ENCODE results near the gene NAALAD2. TPM values are rescaled to one million over a fixed set of nuclear protein-coding genes. Genes with fewer than 3 reads are reported as not detected.

Gene NAALAD2
- total RNA-seq, 2 donors from 2014 or later: 3.3 to 8.8 TPM

GRCh38 chr11:90100431-90100830, 34.0 kb upstream of the NAALAD2 start:
- H3K9me3 Mint-ChIP-seq: peaks cover under 1% of the 10 kb centered on the region

GRCh38 chr11:90113541-90113940, 20.9 kb upstream of the NAALAD2 start:
- H3K36me3 Mint-ChIP-seq (ENCODE audit: low read depth): no peaks in the 10 kb centered on the region
- no peak overlapping the region for H3K4me3 Mint-ChIP-seq

More at GRCh38 chr11:90100431-90100830, 34.0 kb upstream of the NAALAD2 start:
- H3K9ac ChIP-seq (ENCODE audit: extremely low read depth, low read length, poor library complexity, severe bottlenecking): no peak overlapping the region
- Mint-ChIP-seq H3K27ac (no peak overlapping the region), H3K4me3 (no peak overlapping the region), H3K27me3 (ENCODE audit: insufficient read depth) (no peaks in the 10 kb centered on the region), H3K36me3 (ENCODE audit: low read depth) (no peaks in the 10 kb centered on the region), H3K4me1 (no peaks in the 10 kb centered on the region)
- H3K9me3 ChIP-seq (ENCODE audit: control insufficient read depth, low read length): no peaks in the 10 kb centered on the region
- DNase-seq: no peak
- H3K27me3 ChIP-seq (ENCODE audit: control insufficient read depth, insufficient read depth, low read length, poor library complexity, severe bottlenecking): no peaks in the 10 kb centered on the region
- H3K4me3 ChIP-seq (ENCODE audit: low read length): no peak overlapping the region
- 87% methylated on average over 3 of the region's 3 CpGs; no CpG with 5 or more reads in 1 of the 2 experiments for WGBS, 2 experiments (ENCODE audit: insufficient coverage in 1 of 2, insufficient read length in 1 of 2)
- no peak for TF ChIP-seq CTCF (conservative IDR thresholded peaks at IDR 0.05)
- H3K27ac ChIP-seq (ENCODE audit: low read depth, low read length): no peak overlapping the region
- no peaks in the 10 kb centered on the region for H3K36me3 ChIP-seq (ENCODE audit: control insufficient read depth, insufficient read depth, low read length)
- H3K4me1 ChIP-seq (ENCODE audit: control insufficient read depth, insufficient read depth, low read length): no peaks in the 10 kb centered on the region

GRCh38 chr11:90120191-90120590, 14.3 kb upstream of the NAALAD2 start:
- no peak overlapping the region for H3K27ac ChIP-seq (ENCODE audit: low read depth, low read length)
- H3K9me3 ChIP-seq (ENCODE audit: control insufficient read depth, low read length): no peaks in the 10 kb centered on the region
- no peaks in the 10 kb centered on the region for H3K36me3 Mint-ChIP-seq (ENCODE audit: low read depth)
- DNase-seq: no peak
- no peak for TF ChIP-seq CTCF (conservative IDR thresholded peaks at IDR 0.05)
- H3K4me3 Mint-ChIP-seq: no peak overlapping the region
- H3K4me3 ChIP-seq (ENCODE audit: low read length): no peak overlapping the region
- H3K27me3 Mint-ChIP-seq (ENCODE audit: insufficient read depth): no peaks in the 10 kb centered on the region
- 95 to 96% methylated on average over 4 of the region's 4 CpGs for WGBS, 2 experiments (ENCODE audit: insufficient coverage in 1 of 2, insufficient read length in 1 of 2)
- no peaks in the 10 kb centered on the region for H3K4me1 Mint-ChIP-seq
- no peaks in the 10 kb centered on the region for H3K9me3 Mint-ChIP-seq
- no peak overlapping the region for H3K27ac Mint-ChIP-seq
- no peak overlapping the region for H3K9ac ChIP-seq (ENCODE audit: extremely low read depth, low read length, poor library complexity, severe bottlenecking)
- no peaks in the 10 kb centered on the region for H3K27me3 ChIP-seq (ENCODE audit: control insufficient read depth, insufficient read depth, low read length, poor library complexity, severe bottlenecking)
- no peaks in the 10 kb centered on the region for H3K36me3 ChIP-seq (ENCODE audit: control insufficient read depth, insufficient read depth, low read length)
- no peaks in the 10 kb centered on the region for H3K4me1 ChIP-seq (ENCODE audit: control insufficient read depth, insufficient read depth, low read length)

More at GRCh38 chr11:90113541-90113940, 20.9 kb upstream of the NAALAD2 start:
- Mint-ChIP-seq H3K4me1 (no peaks in the 10 kb centered on the region), H3K27ac (no peak overlapping the region), H3K9me3 (no peaks in the 10 kb centered on the region), H3K27me3 (ENCODE audit: insufficient read depth) (no peaks in the 10 kb centered on the region)
- Histone ChIP-seq H3K4me1 (ENCODE audit: control insufficient read depth, insufficient read depth, low read length) (no peaks in the 10 kb centered on the region), H3K36me3 (ENCODE audit: control insufficient read depth, insufficient read depth, low read length) (no peaks in the 10 kb centered on the region), H3K4me3 (ENCODE audit: low read length) (no peak overlapping the region), H3K9me3 (ENCODE audit: control insufficient read depth, low read length) (no peaks in the 10 kb centered on the region), H3K9ac (ENCODE audit: extremely low read depth, low read length, poor library complexity, severe bottlenecking) (no peak overlapping the region), H3K27ac (ENCODE audit: low read depth, low read length) (no peak overlapping the region), H3K27me3 (ENCODE audit: control insufficient read depth, insufficient read depth, low read length, poor library complexity, severe bottlenecking) (no peaks in the 10 kb centered on the region)
- WGBS, 2 experiments (ENCODE audit: insufficient coverage in 1 of 2, insufficient read length in 1 of 2): no CpG with 5 or more reads among the region's 2 CpGs
- no peak for DNase-seq
- TF ChIP-seq CTCF (conservative IDR thresholded peaks at IDR 0.05): peak; percentile 72

All from endodermal cell (in vitro differentiated cells).